Midbrain (tissue), 1 donor: ENCODE results near the gene WTIP.
"Not testable (repeated sequence)": the region's sequence is repeated elsewhere in the genome, so short reads cannot be mapped to it uniquely, and the experiment has no call there.

Experiments
- DNase-seq: peaks from one replicate; lab custom pipeline; 2025; lab: John Stamatoyannopoulos, UW

Gene WTIP

DNA sequence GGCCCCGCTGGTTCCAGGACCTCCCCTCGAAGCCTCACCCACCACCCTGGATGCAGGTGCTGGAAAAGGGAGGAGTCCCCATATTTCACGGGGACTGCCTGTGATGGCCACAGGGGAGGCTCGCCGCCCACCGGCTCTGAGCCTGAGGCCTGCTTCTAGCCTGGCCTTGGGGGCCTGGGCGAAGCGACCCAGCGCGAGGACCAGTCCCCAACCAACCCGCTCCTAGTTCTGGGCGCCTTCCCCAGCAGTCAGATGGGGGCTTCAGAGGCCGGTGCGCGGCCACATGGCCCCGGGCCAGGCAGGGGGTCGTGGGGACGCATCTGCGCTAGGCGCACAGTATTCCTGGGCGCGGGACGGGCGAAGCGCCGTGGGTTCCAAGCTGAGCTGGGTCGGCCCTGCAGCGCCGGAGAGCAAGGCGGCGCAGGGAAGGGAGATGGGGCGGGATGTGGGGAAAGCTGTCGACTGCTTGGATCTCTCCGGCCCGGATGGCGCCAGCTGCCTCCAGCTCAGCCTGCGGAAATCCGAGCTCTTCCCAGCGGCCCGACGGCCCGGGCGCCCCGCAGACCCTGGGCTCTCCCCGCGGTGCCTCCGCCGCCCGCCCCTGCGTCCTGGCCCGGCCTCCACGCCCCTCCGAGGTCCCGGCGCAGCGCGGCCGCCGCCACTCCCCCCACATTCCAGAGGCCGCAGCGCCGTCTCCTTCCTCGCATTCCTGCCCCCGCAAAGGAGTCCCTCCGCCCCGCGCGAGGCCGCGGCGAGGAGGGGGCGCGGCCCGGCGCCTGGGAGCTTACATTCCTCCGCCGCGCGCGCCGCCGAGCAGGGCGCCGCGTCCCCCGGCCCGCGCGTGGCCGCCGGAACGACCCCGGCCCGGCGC, at the start of gene WTIP:
Gene WTIP (plus strand): TSS at position 788 of the 871 bp plus-strand sequence. CDS start 217 bp downstream, outside the sequence.
- DNase-seq = no peak

DNA sequence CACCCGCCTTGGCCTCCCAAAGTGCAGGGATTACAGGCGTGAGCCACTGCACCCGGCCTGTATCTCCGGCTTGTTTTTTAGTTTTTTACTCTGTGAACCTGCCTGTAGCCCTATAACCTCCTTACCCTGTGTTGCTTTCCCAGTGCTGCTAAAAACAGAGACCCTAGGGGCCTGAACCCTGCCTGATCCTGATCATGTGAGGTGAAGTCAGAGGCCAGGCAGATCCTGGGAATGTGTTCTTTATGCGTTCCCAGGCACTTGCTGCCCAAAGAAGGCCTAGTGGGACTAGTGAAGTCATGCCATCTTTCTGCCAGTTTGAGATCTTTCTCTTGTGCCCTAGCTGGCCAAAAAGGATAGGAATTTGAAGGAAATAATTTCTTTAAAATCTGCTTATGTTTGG, 48.8 kb upstream of the WTIP start:
- no peak for DNase-seq

DNA sequence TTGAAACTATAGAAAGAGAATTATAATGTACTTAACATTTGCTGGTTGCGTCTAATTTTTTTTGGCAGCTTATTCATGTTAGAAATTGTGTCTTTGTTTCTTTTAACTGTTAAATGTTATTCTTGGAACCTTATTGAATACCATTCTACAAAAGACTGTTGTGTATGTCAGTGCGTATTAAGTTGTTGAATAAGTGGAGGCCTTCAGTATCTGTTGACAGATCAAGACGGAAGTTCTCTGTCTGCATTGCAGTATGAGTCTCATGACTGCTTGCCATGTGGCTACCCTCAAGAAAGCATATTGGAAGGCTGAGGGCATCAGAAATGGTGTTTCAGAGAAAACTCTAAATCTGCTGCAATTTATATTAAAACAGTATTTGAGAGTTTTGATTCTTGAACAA, 44.8 kb upstream of the WTIP start:
- DNase-seq = no peak

DNA sequence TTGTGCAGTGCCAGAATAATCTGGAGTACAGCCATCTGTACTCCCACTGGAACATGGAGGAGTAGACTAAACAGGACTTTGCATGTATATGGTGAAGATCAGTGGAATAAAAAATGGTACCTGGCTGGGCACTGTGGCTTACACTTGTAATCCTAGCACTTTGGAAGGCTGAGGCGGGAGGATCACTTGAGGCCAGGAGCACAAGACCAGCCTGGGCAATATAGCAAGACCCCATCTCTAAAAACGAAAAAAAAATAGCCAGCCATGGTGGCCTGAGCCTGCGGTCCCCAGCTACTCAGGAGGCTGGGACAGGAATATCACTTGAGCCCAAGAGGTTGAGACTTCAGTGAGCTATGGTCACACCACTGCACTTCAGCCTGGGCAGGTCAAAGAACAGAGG, 33.4 kb upstream of the WTIP start:
- DNase-seq = no peak

DNA sequence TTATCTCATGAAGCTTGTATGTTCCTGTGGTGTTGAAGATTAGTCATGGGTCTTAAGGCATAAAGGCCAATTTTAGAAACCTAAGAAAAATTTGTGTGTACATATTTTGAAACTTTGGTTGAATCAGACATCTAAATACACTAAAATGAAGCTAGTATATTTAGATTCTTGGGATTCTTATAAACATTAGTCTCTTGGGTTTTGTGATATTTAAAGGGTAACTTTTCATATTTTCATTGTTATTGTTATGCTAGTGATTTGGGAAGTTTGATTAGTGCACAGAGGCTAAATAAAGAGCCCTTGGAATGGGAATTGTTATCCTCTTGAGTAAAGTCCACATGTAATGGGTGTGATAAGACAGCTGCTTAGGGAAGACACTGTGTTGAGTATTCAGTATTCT, 28.8 kb upstream of the WTIP start:
- DNase-seq = no peak

DNA sequence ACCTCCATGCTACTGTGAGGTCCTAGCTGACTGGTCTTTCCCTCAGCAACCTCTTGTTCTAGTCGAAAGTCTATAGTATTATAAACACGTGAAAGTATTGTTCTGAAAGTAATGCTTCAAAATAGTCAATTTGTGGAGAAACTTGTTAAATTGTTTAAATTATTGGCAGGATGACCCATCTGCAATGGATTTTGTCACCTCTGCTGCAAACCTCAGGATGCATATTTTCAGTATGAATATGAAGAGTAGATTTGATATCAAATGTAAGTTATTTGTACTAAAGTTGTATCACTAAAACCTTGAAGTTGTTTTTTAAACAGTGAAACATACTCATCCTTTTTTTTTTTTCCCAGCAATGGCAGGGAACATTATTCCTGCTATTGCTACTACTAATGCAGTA, 27.5 kb upstream of the WTIP start:
- DNase-seq = no peak

DNA sequence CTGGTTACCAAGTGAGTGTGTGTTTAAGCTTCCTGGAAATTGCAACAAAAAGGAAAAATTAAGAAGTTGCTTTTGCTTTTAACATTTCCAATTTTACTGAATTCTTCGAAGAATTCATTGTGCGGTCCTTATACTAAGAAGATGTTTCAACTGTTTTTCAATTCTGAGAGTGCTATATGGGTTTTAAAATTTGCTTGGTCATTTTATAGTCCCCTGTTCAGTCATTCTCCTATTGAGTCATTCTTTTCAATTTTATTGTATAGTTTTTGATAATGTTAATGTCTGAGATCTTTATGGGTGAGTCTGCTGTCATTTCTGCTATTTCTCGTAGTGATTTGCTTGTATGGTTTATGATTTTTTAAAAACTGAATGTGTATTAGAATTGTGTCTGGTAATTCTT, 26.9 kb upstream of the WTIP start:
- no peak for DNase-seq

DNA sequence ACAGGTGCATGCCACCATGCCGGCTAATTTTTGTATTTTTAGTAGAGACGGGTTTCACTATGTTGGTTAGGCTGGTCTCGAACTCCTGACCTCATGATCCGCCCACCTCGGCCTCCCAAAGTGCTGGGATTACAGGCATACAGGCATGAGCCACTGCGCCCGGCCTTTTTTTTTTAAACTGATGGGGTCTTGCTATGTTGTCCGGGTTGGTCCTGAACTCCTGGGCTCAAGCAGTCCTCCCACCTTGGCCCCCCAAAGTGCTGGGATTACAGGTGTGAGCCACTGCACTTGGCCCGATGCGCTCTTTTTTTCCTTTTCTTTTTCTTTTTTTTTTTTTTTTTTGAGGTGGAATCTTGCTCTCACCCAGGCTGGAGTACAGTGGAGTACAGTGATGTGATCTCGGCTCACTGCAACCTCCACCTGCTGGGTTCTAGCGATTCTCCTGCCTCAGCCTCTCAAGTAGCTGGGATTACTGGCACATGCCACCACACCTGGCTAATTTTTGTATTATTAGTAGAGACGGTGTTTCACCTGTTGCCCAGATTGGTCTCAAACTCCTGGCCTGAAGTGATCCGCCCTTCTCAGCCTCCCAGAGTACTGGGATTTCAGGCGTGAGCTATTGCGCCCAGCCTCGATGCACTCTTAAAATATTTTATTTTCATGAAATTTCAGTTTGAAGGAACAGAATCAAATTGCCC, 25.6 kb upstream of the WTIP start:
- not testable (repeated sequence) for DNase-seq

DNA sequence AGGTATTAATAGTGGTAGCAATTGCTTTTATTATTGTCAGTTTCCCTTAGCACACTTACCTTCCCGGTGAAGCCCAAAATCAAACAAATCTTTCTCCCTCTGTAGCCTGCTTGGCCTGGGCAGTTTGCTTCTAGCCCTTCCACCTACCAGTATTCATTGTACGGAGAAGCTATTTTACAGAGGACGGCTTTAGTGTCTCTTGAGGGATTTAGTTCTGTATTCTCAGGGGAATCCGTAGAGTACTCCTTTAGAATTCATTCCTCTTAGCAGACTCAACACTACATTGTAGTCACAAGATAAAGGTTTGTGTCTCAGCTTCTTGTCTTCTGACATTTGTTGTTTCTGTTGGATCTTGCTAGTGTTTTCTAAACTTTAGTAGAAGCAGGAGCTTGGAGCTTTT, 24.1 kb upstream of the WTIP start:
- no peak for DNase-seq

DNA sequence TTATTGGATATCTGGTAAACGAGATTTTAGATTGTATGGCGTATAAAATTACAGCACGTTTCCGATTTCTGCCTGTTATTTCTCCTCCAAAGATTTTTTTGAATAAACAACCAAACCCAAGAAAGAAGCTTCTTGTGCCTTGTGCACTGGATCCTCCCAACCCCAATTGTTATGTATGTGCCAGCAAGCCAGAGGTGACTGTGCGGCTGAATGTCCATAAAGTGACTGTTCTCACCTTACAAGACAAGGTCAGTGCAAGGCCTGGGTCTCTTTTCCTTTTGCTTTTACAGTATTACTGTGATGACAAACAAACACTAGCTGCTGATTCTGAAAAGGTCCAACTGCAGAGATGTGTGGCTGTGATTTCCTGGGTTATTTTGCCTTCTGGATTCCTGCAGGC, 22.9 kb upstream of the WTIP start:
- DNase-seq = no peak

DNA sequence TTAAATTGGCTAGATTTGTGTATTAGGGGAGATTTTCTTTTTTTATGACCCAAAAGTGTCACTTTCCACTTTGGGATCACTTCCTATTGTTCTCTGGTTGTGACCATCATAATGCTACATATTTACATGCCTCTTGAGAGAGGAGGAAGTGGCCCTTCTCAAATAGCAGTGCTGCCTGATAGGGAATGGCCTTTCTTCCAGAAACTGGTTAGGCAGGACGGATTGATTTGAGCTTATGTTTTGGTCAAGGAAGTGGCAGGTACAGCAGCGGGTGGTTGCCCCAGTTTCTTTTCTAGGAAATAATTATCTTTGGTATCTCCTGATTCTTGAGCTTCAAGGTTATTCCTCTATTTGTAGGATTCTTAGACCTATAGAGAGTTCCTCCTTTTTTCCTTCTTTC, 21.9 kb upstream of the WTIP start:
- no peak for DNase-seq

DNA sequence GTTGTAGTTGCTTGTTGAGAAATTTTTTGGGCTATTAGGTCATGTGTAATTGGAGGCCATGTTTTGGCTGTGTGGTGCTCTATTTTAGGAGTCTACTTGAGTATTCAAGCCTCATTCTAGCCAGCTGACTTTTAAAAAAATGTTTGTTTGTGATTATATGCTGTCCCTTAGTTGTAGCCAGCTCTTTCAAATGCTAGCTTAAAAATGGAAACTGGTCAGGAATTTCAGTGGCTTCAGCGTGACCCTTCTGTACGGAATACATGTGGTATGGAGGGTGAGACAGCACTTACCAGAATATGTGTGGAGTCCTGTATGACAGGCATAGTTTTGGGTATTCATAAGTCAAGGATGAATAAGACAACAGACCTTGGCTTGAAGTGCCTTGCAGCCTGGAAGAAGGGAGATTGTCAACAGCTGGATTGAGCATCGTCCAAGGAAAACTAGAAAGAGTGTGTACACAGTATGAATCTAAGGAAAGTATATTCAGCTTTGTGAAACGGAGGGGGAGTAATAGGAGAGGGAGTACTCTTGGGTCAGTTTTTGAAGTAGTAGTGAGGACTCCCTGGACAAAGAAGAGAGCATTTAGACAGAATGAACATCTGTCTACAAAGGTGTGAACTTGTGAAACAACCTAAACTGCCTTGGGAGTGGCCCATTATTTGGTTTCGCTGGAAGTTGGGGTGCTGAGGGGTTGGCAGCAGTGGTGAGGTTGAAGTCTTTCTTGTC, 20.0 kb upstream of the WTIP start:
- no peak for DNase-seq

DNA sequence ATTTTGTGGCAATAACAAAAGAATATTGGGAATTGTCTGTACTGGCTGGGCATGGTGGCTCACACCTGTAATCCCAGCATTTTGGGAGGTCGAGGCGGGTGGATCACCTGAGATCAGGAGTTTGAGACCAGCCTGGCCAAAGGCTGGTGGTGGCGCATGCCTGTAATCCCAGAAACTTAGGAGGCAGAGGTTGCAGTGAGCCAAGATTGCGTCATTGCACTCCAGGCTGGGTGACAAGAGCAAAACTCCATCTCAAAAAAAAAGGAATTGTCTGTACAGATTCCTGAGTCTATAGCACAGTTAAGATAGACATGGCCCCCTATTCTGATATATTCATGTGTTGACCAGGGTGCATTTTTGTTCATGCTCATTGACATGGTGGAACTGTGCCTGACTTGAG, 16.8 kb upstream of the WTIP start:
- not testable (repeated sequence) for DNase-seq

DNA sequence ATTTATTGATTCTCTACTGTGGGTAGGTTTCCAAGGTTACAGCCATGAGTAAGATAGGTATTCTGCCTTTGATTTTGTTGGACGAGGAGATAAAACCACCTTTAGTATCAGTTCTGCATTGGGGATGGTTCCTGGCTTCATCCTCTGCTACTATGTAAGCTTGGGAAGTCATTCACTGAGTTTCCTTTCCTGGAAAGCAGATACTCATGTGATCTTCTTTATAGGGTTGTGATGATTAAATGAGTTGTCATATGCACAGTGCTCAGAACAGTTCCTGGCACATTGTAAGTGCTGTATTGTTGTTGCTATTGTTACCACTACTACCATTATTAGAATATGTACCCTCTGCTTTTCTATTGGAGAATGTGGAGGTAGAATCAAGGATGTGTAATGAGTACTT, 13.1 kb upstream of the WTIP start:
- no peak for DNase-seq

DNA sequence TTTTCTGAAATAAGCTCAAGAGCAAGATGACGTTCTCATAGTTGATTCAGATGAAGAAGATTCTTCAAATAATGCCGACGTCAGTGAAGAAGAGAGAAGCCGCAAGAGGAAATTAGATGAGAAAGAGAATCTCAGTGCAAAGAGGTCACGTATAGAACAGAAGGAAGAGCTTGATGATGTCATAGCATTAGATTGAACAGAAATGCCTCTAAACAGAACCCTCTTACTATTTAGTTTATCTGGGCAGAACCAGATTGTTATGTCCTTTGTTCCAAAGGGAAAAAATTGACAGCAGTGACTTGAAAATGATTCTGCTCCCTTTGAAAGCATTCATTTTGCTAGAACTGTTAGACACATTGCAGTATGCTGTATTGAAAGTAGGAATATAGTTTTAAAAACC, 12.5 kb upstream of the WTIP start:
- not testable (repeated sequence) for DNase-seq

DNA sequence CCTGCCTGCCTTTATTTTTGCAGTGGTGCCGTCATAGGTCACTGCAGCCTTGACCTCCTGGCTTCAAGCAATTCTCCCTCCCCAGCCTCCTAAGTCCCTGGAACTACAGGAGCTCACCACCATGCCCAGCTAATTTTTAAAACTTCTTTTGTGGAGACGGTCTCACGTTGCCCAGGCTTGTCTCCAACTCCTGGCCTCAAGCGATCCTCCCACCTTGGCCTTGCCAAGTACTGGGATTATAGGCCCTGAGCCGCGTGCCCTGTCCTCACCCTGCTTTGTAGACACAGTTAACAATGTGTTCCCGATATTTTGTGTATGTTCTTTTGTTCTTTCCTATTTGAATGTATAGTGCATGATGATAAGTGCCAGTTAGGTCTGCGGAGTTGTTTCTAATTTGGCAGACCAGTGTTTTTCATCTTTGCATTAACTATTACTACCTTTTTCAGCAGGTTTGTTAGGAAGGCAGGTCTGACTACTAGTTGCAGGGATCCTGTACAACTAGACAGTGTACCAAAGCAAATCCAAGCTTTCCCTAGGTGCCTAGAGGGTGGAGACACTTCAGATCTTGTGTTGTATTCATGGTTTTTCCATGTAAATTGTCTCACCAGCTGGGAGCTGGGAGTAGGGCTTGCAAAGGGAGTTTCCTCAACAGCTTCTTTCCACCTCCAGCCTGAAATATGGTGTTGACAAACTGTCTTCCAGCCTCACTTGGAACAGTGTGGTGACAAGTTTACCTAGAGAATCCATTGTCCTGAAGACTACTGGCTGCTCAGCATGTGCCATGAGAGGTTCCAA, 9.5 kb upstream of the WTIP start:
- DNase-seq = no peak

DNA sequence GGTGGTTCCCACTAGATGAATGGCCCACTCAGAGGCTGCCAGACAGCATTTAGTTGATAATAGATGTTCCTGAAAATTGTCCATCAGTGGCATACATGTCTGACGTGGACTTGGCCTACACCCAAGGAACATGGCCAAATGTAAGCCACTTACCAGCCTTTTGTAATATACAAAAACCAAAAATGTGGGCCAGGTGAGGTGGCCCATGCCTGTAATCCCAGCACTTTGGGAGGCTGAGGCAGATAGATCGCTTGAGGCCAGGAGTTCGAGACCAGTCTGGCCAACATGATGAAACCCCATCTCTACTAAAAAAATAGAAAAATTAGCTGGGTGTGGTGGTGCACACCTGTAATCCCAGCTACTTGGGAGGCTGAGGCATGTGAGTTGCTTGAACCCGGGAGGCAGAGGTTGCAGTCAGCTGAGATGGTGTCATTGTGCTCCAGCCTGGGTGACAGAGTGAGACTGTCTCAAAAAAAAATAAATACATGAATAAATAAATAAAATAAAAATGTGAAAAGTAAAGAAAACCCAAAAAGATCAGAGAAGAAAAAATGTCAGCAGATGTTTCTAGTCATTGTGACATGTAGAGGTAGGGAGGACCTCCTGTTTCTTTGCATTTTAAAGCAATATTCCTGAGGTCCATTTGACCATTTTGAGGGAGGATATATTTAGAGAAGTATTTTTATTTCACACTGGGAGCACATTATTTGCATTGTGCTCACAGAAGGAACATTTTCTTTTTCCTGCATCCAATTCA, 7.1 kb upstream of the WTIP start:
- no peak for DNase-seq

DNA sequence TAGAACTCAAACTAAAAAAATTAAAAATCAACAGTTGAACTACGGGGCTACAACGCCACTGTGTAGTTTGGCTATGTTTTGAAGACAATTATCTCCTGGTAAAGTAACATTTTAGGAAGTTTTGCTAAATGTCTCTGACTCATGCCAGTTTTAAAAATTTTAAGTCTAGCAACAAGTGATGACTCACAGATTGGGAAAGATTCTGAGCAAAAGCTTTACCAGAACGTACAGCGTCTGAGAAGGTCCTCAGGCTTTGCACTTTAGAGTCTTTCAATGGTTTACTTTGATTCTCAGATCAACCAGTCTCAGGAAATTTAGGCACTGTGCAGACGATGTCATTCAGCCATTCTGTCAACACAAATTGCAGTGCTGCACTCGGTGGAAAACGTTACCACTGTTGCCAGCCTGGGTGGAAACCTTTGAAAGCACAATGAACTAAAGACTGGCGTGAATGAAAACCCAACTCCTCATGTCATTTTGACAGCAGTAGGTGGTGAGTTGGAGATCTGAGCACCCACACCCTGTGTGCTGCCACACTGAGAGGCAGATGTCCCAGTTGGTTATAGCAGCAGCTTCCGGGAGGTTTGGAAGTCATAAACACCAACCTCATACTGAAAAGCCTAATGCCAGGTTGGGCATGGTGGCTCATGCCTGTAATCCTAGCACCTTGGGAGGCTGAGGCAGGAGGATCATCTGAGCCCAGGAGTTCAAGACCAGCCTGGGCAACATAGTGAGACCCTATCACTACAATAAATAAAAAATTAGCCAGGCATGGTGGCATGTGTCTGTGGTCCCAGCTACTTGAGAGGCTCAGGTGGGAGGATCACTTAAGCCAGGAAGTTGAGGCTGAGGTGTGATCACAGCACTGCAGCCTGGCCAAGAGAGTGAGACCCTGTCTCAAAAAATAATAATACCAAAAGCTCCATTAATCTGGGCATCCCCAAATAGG, 6.3 kb upstream of the WTIP start:
- no peak for DNase-seq

DNA sequence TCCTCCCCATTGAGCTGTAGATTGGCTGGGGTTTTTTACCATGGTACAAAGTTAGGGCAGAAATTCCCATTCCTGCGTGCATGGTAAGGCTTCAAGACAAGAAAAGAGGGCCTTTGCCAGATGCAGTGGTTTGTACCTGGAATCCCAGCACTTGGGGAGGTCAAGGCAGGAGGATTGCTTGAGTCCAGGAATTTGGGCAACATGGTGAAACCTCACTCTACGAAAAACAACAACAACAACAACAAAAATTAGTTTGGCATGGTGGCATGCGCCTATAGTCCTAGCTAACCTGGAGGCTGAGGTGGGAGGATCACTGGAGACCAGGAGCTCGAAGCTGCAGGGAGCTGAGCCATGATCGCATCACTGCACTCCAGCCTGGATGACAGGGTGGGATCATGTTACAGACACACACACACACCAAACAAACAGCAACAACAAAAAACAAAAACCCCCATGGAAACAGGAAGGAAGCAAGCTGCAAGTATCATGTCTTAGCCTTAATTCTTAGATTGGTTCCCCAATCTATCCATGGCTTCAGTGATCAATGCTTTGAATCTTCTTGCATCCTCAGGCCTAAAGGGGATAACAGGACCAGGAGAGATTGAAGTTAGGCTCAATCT, 5.5 kb upstream of the WTIP start:
- no peak for DNase-seq

DNA sequence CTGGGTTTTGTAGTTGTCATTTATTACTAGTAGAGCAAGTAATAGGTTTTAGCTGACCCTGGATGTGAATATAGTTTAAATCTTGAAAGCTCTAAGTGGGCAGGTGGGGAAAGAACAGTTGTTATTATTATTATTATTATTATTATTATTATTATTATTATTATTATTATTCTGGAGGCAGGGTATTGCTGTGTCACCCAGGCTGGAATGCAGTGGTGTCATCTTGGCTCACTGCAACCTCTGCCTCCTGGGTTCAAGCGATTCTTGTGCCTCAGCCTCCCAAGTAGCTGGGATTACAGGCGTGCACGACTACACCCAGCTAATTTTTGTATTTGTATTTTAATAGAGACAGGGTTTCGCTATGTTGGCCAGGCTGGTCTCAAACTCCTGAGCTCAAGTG, 3.1 kb upstream of the WTIP start:
- DNase-seq = not testable (repeated sequence)
